Measurements from ENCODE around the gene ZNF800.

The ZNF800 gene

GRCh38 chr7:127419196-127419595 is 26.7 kb upstream of the ZNF800 start:
- no peak for TF ChIP-seq CTCF (IDR thresholded peaks at IDR 0.05)
- DNase-seq = no peak
- no peaks in the 10 kb centered on the region for H3K27me3 ChIP-seq
- no peaks in the 10 kb centered on the region for H3K36me3 ChIP-seq
- no peak overlapping the region for H3K27ac ChIP-seq
- no peaks in the 10 kb centered on the region for H3K4me1 ChIP-seq
- intact Hi-C loops (cut with DNase I; ENCODE audit: low total_unique reads) = no loop called here
- no peaks in the 10 kb centered on the region for H3K9me3 ChIP-seq
- no peak overlapping the region for H3K4me3 ChIP-seq

- no peak overlapping the region for H3K27ac ChIP-seq
- DNase-seq = no peak
- no peaks in the 10 kb centered on the region for H3K4me1 ChIP-seq
- H3K27me3 ChIP-seq = no peaks in the 10 kb centered on the region
- intact Hi-C loops (cut with DNase I; ENCODE audit: low total_unique reads) = no loop called here
- H3K9me3 ChIP-seq = no peaks in the 10 kb centered on the region
- H3K4me3 ChIP-seq = no peak overlapping the region
- TF ChIP-seq CTCF (IDR thresholded peaks at IDR 0.05) = no peak
- no peaks in the 10 kb centered on the region for H3K36me3 ChIP-seq
Observed at GRCh38 chr7:127418459-127418858, 26.0 kb upstream of the ZNF800 start.

- no peaks in the 10 kb centered on the region for H3K4me1 ChIP-seq
- H3K27me3 ChIP-seq = no peaks in the 10 kb centered on the region
- TF ChIP-seq CTCF (IDR thresholded peaks at IDR 0.05) = no peak
- H3K27ac ChIP-seq = no peak overlapping the region
- intact Hi-C loops (cut with DNase I; ENCODE audit: low total_unique reads) = no loop called here
- no peak overlapping the region for H3K4me3 ChIP-seq
- no peaks in the 10 kb centered on the region for H3K9me3 ChIP-seq
- no peaks in the 10 kb centered on the region for H3K36me3 ChIP-seq
- DNase-seq = no peak
Observed at GRCh38 chr7:127417346-127417745, 24.8 kb upstream of the ZNF800 start.

- no peak overlapping the region for H3K4me3 ChIP-seq
- no peak for TF ChIP-seq CTCF (IDR thresholded peaks at IDR 0.05)
- H3K27me3 ChIP-seq = no peaks in the 10 kb centered on the region
- no peaks in the 10 kb centered on the region for H3K4me1 ChIP-seq
- H3K27ac ChIP-seq = no peak overlapping the region
- no peaks in the 10 kb centered on the region for H3K9me3 ChIP-seq
- no peaks in the 10 kb centered on the region for H3K36me3 ChIP-seq
- intact Hi-C loops (cut with DNase I; ENCODE audit: low total_unique reads) = no loop called here
- DNase-seq = no peak
Observed at GRCh38 chr7:127415060-127415742, 22.7 kb upstream of the ZNF800 start.

GRCh38 chr7:127413962-127414361 is 21.5 kb upstream of the ZNF800 start:
- no peak for DNase-seq
- Histone ChIP-seq H3K27ac (no peak overlapping the region), H3K4me3 (no peak overlapping the region), H3K36me3 (no peaks in the 10 kb centered on the region), H3K27me3 (no peaks in the 10 kb centered on the region), H3K4me1 (no peaks in the 10 kb centered on the region), H3K9me3 (no peaks in the 10 kb centered on the region)
- TF ChIP-seq CTCF (IDR thresholded peaks at IDR 0.05) = no peak
- intact Hi-C loops (cut with DNase I; ENCODE audit: low total_unique reads) = no loop called here

GRCh38 chr7:127413326-127413725 is 20.8 kb upstream of the ZNF800 start:
- Histone ChIP-seq H3K9me3 (no peaks in the 10 kb centered on the region), H3K27me3 (no peaks in the 10 kb centered on the region), H3K4me3 (no peak overlapping the region), H3K27ac (no peak overlapping the region), H3K36me3 (no peaks in the 10 kb centered on the region), H3K4me1 (no peaks in the 10 kb centered on the region)
- no peak for DNase-seq
- intact Hi-C loops (cut with DNase I; ENCODE audit: low total_unique reads) = no loop called here
- no peak for TF ChIP-seq CTCF (IDR thresholded peaks at IDR 0.05)
